Coronary artery (tissue), 2 donors: ENCODE measurements around the gene GCNT1.
A peak's percentile ranks its signal among the peaks of the same experiment; 100 is the strongest.

Experiments used
- DNase-seq: peaks from one replicate; pipeline ENCODE4 v3.0.0-alpha.2; 2017; ENCODE audit warnings: low spot score
- H3K27ac ChIP-seq, 2 donors: fragments of 200-600 bp; sonication (generic); one replicate each; pipeline ENCODE4 v1.5.1; 2016 to 2019
- H3K4me3 ChIP-seq: fragments of 200-600 bp; sonication (generic); 2 replicates; pipeline ENCODE4 v1.5.1; 2016; ENCODE audit warnings: mild to moderate bottlenecking, moderate library complexity
- TF ChIP-seq, protein P1 (sequence below): fragments of 200-600 bp; sonication (generic); IDR thresholded peaks from one replicate; pipeline ENCODE4 v1.5.1; 2019; ENCODE audit warnings: antibody characterized with exemption

Gene GCNT1

DNA sequence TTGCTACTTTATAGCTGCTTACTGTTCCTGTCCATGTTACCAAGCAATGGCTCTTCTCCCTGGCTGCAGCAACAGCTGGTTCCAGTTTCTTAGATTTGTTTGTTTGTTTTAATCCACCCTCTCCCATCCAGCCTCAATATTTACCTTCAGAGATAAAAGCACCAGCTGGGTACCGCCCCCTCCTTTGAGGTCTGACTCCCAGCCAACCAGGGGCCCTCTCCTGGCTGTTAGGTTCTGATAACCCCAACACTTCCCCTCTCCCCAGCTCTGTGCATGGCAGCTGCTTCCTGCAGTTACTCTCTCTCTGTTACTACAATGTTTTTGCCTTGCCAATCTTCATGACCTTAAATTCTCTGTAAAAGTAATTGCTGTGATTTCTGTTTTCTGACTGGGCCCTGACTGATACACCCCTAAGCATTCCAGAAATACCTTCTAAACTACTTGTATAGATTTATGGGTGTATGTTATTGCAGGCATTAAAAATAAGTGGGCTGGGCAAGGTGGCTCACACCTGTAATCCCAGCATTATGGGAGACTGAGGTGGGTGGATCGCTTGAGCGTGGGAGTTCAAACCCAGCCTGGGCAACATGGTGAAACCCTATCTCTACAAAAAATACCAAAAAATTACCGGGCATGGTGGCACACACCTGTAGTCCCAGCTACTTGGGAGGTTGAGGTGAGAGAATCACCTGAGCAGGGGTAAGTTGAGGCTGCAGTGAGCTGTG lies 2.6 kb upstream of the GCNT1 start:
- no peak overlapping the region for H3K4me3 ChIP-seq
- TF ChIP-seq, protein P1, sequence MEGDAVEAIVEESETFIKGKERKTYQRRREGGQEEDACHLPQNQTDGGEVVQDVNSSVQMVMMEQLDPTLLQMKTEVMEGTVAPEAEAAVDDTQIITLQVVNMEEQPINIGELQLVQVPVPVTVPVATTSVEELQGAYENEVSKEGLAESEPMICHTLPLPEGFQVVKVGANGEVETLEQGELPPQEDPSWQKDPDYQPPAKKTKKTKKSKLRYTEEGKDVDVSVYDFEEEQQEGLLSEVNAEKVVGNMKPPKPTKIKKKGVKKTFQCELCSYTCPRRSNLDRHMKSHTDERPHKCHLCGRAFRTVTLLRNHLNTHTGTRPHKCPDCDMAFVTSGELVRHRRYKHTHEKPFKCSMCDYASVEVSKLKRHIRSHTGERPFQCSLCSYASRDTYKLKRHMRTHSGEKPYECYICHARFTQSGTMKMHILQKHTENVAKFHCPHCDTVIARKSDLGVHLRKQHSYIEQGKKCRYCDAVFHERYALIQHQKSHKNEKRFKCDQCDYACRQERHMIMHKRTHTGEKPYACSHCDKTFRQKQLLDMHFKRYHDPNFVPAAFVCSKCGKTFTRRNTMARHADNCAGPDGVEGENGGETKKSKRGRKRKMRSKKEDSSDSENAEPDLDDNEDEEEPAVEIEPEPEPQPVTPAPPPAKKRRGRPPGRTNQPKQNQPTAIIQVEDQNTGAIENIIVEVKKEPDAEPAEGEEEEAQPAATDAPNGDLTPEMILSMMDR = no peak
- no peak for DNase-seq
- H3K27ac ChIP-seq = no peak overlapping the region

DNA sequence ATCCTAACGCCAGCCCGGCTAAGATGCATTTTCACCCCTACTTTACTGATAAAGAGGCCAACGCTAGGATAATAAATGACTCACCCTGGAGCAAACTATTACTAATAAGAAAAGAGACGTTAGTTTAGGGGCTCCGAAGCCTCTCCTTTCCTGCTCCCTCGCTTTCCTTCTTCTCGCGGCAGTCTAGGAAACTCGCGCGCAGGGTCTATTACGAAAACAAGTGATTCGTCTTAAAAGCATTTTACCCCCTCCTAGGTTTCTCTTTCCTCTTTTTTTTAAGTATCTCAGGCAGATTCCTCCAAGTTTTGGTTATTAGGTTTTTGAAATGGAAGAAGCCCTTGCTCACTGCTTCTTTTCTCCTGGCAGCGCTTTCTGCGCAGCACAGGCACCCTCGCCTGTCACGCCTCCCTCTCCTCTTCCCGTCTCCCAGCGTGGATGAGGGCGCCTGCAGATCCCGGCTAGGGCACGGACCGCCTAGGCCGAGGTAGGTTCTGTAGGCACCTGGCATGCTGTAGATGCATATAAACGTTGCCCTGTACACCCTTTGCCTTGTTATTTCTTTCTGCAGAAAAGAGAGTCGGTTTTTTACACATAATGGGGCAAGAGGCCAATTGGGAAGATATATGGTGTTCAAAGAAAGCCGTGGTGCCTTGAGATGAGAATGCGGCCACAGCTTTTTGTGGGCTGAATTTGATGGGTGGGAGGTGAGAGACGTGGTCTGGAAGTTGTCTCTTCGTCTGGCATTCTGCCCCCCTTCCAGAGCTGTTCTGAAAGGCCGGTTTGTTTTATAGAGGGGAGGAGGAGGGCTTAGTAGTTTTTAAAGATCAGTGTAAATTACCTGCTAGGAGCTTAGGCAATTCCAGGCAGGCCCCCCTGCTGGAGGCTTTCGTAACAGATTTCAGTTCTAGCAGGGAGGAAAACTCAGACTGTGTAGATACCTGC lies 983 bp downstream of the GCNT1 start:
- DNase-seq = no peak
- TF ChIP-seq, protein P1 = no peak
- peak overlapping the region; percentile 75 for H3K4me3 ChIP-seq
- peak overlapping the region in 1 of 2 donors; percentile 29 for H3K27ac ChIP-seq

DNA sequence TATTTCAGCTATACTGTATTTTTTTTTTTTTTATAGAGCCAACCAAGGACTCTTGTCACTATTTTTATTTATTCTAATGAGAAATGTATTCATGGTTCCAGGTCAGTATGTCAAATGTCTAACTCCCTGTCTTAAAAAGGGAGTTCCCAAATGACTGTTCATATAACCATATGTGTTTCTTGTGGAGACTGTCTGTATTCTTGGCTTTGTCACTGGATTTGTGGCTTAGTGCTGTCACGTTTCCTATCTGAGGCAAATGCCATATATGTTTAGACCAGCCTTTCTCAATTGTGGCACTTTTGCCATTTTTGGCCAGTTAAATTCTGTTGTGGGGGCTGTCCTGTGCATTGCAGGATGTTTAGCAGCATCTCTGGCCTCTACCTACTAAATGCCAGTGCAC lies 3.1 kb downstream of the GCNT1 start:
- no peak for DNase-seq
- Histone ChIP-seq H3K27ac (no peak overlapping the region), H3K4me3 (no peak overlapping the region)
- TF ChIP-seq, protein P1 = no peak

DNA sequence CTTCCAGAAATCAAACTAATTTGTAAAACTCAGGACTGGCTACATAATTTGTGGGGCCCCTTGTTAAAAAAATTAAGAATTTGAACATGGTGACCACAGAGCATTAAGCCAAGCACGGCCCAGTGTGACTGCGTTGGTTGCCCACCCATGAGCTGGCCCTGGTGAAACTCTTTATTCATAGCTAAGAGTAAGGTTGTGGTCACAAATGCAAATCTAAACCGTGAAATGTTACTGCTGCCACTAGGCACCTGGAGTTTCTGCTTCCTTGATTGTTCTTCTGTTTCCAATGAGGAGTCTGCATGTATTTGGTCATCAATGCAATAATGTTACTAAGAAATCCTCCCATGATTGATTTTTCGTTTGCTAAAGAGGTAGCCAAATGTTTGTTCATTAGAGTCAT lies 4.2 kb downstream of the GCNT1 start:
- no peak for DNase-seq
- Histone ChIP-seq H3K27ac (no peak overlapping the region), H3K4me3 (no peak overlapping the region)
- TF ChIP-seq, protein P1 = no peak

DNA sequence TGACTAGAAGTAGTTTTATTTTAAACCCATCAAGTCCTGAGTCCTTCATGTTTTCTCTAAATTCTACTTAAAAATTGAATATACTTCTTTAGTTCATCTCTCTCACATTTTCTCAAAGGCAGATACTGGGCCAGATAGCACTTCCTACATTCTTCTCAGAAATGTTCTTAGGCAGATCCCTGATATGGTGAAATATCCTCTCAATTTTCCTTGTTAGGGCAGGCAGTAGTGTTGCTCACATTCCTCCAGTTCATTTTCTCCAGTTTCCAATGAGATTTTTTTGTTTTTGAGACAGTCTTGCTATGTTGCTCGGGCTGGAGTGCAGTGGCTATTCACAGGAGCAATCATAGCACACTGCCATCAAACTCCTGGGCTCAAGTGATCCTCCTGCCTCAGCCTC lies 5.7 kb downstream of the GCNT1 start:
- Histone ChIP-seq H3K4me3 (no peak overlapping the region), H3K27ac (no peak overlapping the region)
- TF ChIP-seq, protein P1 = no peak
- DNase-seq = no peak

DNA sequence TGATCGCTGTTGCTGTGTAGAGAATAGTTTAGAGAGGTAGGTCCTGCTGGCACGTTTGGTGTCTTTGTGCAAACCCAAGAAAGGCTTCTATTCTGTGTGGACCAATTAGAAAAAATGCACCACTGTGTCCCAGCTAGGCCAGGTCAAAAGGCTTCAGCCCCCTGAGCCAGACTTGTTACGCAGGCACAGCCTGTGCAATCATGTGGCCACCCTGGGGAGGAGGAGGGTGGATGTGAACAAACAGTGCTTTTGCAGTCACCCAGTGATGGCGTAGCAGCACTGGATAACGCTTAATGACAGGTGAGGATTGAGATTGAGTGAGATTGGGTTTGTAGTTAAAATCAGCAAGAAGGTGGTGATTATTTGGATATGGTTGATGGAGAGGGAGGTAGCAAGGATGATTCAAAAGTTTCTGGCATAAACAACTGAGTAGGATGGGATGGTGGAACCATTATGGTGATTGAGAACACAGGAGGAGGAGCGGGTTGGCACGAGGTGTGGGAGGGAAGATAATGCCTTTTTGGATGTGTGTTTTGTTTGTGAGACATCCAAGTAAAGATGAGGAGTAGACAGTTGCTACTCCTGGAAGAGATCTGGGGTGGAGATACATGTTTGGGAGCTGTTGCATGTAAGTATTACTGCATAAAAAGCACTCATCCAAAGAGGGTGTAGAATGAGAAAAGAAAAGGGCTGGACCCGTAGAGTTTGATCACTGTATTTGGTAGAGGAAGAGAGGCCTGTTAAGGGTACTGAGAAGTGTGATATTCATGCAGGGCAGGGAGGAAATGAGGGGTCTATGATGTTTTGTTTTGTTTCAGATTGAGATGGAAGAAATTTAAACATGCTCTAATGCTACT lies 6.7 kb downstream of the GCNT1 start:
- Histone ChIP-seq H3K4me3 (no peak overlapping the region), H3K27ac (no peak overlapping the region)
- TF ChIP-seq, protein P1 = no peak
- no peak for DNase-seq
